KOPT-K1 (cell line): Measurements from ENCODE around the gene CACNG5.
"Not testable (repeated sequence)": the region's sequence is repeated elsewhere in the genome, so short reads cannot be mapped to it uniquely, and the experiment has no call there.

Source experiments
- H3K27ac ChIP-seq: fragments of 200-600 bp; sonication (generic); 2 replicates; pipeline ENCODE4 v1.5.1; 2016; ENCODE audit warnings: antibody characterized with exemption, mild to moderate bottlenecking, low read depth, low read length; ENCODE audit not compliant: poor library complexity, severe bottlenecking
- H3K36me3 ChIP-seq: fragments of 200-600 bp; sonication (generic); 2 replicates; pipeline ENCODE4 v1.5.1; 2017; ENCODE audit warnings: antibody characterized with exemption, mild to moderate bottlenecking, low read length, moderate library complexity; ENCODE audit not compliant: insufficient read depth
- H3K9me3 ChIP-seq: fragments of 200-600 bp; sonication (generic); 2 replicates; pipeline ENCODE4 v1.5.1; 2017; ENCODE audit warnings: antibody characterized with exemption, low read length, mild to moderate bottlenecking; ENCODE audit not compliant: insufficient read depth, poor library complexity, severe bottlenecking

The CACNG5 gene

GRCh38 chr17:66900126-66901010, 65.5 kb downstream of the CACNG5 start:
- H3K36me3 ChIP-seq, result no peaks in the 10 kb centered on the region
- H3K27ac ChIP-seq, result no peak overlapping the region

GRCh38 chr17:66903296-66903695, 68.4 kb downstream of the CACNG5 start:
- H3K27ac ChIP-seq, H3K9me3 ChIP-seq, H3K36me3 ChIP-seq: not testable (repeated sequence)

More at GRCh38 chr17:66900126-66901010, 65.5 kb downstream of the CACNG5 start:
- H3K9me3 ChIP-seq, result no peaks in the 10 kb centered on the region

- Histone ChIP-seq H3K36me3 (no peaks in the 10 kb centered on the region), H3K27ac (no peak overlapping the region), H3K9me3 (no peaks in the 10 kb centered on the region)
Measured at GRCh38 chr17:66903781-66904180, 68.9 kb downstream of the CACNG5 start.

GRCh38 chr17:66904760-66905624, 70.1 kb downstream of the CACNG5 start:
- Histone ChIP-seq H3K27ac (no peak overlapping the region), H3K9me3 (no peaks in the 10 kb centered on the region), H3K36me3 (no peaks in the 10 kb centered on the region)

GRCh38 chr17:66906321-66907278, 71.7 kb downstream of the CACNG5 start:
- H3K27ac ChIP-seq, result no peak overlapping the region

GRCh38 chr17:66909804-66910373, 75.0 kb downstream of the CACNG5 start:
- no peaks in the 10 kb centered on the region for H3K9me3 ChIP-seq
- H3K36me3 ChIP-seq, result no peaks in the 10 kb centered on the region
- no peak overlapping the region for H3K27ac ChIP-seq

More at GRCh38 chr17:66906321-66907278, 71.7 kb downstream of the CACNG5 start:
- H3K9me3 ChIP-seq, result no peaks in the 10 kb centered on the region
- no peaks in the 10 kb centered on the region for H3K36me3 ChIP-seq

GRCh38 chr17:66910651-66911285, 75.9 kb downstream of the CACNG5 start:
- Histone ChIP-seq H3K9me3 (no peaks in the 10 kb centered on the region), H3K27ac (no peak overlapping the region), H3K36me3 (no peaks in the 10 kb centered on the region)

GRCh38 chr17:66915204-66915611, 80.3 kb downstream of the CACNG5 start:
- Histone ChIP-seq H3K36me3 (no peaks in the 10 kb centered on the region), H3K9me3 (peaks cover 5% of the 10 kb centered on the region), H3K27ac (no peak overlapping the region)

- no peaks in the 10 kb centered on the region for H3K36me3 ChIP-seq
- no peak overlapping the region for H3K27ac ChIP-seq
- peaks cover 5% of the 10 kb centered on the region for H3K9me3 ChIP-seq
Measured at GRCh38 chr17:66915792-66916191, 80.9 kb downstream of the CACNG5 start.

DNA sequence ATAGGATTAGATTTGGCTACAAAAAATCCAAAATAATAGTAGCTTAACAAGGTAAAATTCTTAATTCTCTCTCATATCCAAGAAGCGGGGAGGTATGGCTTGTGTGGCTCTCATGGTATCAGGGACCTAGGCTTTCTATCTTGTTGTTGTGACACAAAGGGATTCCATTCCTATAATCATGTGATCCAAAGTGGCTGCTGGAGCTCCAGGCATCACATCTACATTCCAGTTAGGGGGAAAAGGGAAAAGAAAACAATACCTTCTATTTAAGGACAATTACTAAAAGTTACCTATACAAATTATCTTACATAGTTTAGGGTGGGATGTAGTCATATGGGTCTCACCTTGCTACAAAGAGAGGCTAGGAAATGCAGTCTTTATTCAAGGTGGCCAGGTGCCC, 82.0 kb downstream of the CACNG5 start:
- H3K27ac ChIP-seq, result no peak overlapping the region
- peaks cover 5% of the 10 kb centered on the region for H3K9me3 ChIP-seq
- no peaks in the 10 kb centered on the region for H3K36me3 ChIP-seq

DNA sequence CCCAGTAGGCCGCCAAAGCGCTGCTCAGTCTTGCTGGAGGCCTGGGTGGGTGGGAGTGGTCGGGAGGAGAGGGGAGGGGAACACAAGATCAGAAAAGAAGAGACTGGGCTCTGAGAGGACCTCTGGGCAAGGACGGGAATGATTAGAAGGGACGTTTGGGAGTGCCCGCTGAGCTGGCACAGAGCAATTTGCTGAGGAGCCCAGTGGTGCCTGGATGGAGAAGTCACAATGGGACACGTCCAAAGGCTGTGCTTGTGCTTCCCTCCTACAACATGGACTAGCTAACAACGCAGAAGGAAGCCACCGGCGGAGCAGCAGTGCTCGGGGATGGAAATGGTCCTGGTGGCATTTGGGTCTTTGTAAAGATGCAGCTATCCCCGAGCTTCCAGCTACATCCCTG, 84.0 kb downstream of the CACNG5 start:
- no peak overlapping the region for H3K27ac ChIP-seq
- H3K9me3 ChIP-seq, result peaks cover 7% of the 10 kb centered on the region
- H3K36me3 ChIP-seq, result no peaks in the 10 kb centered on the region

- H3K36me3 ChIP-seq, result no peaks in the 10 kb centered on the region
- H3K9me3 ChIP-seq, result peaks cover 10% of the 10 kb centered on the region
- no peak overlapping the region for H3K27ac ChIP-seq
Measured at GRCh38 chr17:66920435-66920834, 85.5 kb downstream of the CACNG5 start.

DNA sequence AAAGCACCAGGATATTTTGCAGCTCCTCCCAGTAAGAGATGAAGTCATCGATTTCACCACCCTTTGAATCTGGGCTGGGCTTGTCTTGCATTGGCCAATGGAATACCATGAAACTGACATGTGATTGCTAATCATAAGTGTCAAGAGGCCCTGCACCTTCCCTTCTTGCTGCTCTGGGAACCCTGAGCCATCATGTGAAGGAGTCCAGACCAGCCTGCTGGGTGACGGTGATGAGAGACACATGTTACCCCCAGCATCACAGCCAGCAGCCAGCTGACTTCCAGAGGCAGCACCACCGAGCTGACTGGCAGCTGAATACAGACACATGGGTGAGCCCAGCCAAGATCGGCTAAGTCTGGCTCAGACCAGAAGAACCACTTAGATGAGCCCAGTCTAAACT, 86.0 kb downstream of the CACNG5 start:
- peaks cover 10% of the 10 kb centered on the region for H3K9me3 ChIP-seq
- H3K27ac ChIP-seq, result no peak overlapping the region
- H3K36me3 ChIP-seq, result no peaks in the 10 kb centered on the region

GRCh38 chr17:66923886-66924285, 89.0 kb downstream of the CACNG5 start:
- Histone ChIP-seq H3K36me3 (no peaks in the 10 kb centered on the region), H3K27ac (no peak overlapping the region), H3K9me3 (peaks cover 5% of the 10 kb centered on the region)
